Coronary artery (tissue), 2 donors: Measurements from ENCODE around the gene MYO16.

ENCODE experiments used
- DNase-seq: peaks from one replicate; pipeline ENCODE4 v3.0.0-alpha.2; 2017; ENCODE audit warnings: low spot score
- H3K27ac ChIP-seq, 2 donors: fragments of 200-600 bp; sonication (generic); one replicate each; pipeline ENCODE4 v1.5.1; 2016 to 2019
- H3K4me3 ChIP-seq: fragments of 200-600 bp; sonication (generic); 2 replicates; pipeline ENCODE4 v1.5.1; 2016; ENCODE audit warnings: mild to moderate bottlenecking, moderate library complexity
- CTCF ChIP-seq: fragments of 200-600 bp; sonication (generic); IDR thresholded peaks from one replicate; pipeline ENCODE4 v1.5.1; 2019; ENCODE audit warnings: antibody characterized with exemption

Gene MYO16

GRCh38 chr13:108728370-108728769, 99.0 kb downstream of the MYO16 start:
- TF ChIP-seq CTCF: no peak
- H3K4me3 ChIP-seq: no peak overlapping the region
- DNase-seq: no peak
- no peak overlapping the region for H3K27ac ChIP-seq

GRCh38 chr13:108733022-108733560, 103.7 kb downstream of the MYO16 start:
- Histone ChIP-seq H3K4me3 (no peak overlapping the region), H3K27ac (no peak overlapping the region)
- no peak for DNase-seq
- TF ChIP-seq CTCF: no peak

- no peak for TF ChIP-seq CTCF
- H3K27ac ChIP-seq: no peak overlapping the region
- no peak for DNase-seq
- no peak overlapping the region for H3K4me3 ChIP-seq
Measured at GRCh38 chr13:108734676-108735075, 105.3 kb downstream of the MYO16 start.

GRCh38 chr13:108741930-108742329, 112.5 kb downstream of the MYO16 start:
- DNase-seq: no peak
- no peak for TF ChIP-seq CTCF
- H3K27ac ChIP-seq: no peak overlapping the region
- H3K4me3 ChIP-seq: no peak overlapping the region

GRCh38 chr13:108742701-108743451, 113.5 kb downstream of the MYO16 start:
- Histone ChIP-seq H3K27ac (no peak overlapping the region), H3K4me3 (no peak overlapping the region)
- no peak for DNase-seq
- no peak for TF ChIP-seq CTCF

- no peak for TF ChIP-seq CTCF
- Histone ChIP-seq H3K4me3 (no peak overlapping the region), H3K27ac (no peak overlapping the region)
- DNase-seq: no peak
Measured at GRCh38 chr13:108743522-108743921, 114.1 kb downstream of the MYO16 start.

GRCh38 chr13:108747843-108748242, 118.4 kb downstream of the MYO16 start:
- Histone ChIP-seq H3K27ac (no peak overlapping the region), H3K4me3 (no peak overlapping the region)
- no peak for DNase-seq
- no peak for TF ChIP-seq CTCF
